HG02840 (cell line): ENCODE data around the gene TRIM49D1.
"Not testable (repeated sequence)": the region's sequence is repeated elsewhere in the genome, so short reads cannot be mapped to it uniquely, and the experiment has no call there.

Source experiments
- ATAC-seq: cut with Tn5 transposase; IDR thresholded peaks from one replicate; pipeline ENCODE4 v1.9.1; 2021; ENCODE audit warnings: mild to moderate bottlenecking, moderate library complexity, moderate number of reproducible peaks; ENCODE audit not compliant: unreplicated experiment, low FRiP score

The TRIM49D1 gene, protein sequence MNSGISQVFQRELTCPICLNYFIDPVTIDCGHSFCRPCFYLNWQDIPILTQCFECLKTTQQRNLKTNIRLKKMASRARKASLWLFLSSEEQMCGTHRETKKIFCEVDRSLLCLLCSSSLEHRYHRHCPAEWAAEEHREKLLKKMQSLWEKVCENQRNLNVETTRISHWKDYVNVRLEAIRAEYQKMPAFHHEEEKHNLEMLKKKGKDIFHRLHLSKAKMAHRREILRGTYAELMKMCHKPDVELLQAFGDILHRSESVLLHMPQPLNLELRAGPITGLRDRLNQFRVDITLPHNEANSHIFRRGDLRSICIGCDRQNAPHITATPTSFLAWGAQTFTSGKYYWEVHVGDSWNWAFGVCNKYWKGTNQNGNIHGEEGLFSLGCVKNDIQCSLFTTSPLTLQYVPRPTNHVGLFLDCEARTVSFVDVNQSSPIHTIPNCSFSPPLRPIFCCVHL

DNA sequence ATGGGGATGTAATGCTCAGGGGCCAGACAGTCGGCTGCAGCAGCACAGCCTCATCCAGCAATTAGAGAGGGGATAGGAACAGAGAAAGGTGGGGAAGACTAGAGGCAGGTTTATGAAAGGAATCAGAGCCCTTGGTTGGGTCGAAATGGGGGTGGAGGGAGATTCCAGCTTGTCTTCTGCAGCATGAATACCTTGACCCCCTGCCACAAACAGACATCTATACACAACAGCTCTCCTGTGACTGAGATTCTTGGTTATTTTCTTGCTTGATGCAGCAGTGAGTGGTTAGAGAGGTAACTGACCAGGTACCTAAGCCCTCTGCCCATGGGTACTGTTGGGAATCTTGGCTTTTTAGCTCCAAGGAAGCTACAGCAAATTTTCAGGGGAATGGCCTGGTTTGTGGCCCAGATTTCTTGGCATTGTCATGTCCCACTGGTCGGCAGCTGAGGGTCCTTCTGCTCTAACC is at the start of gene TRIM49D1:
Gene TRIM49D1 (minus strand): TSS at position 51 of the 466 bp plus-strand sequence. CDS start 4,535 bp downstream, outside the sequence.
- ATAC-seq: no peak

DNA sequence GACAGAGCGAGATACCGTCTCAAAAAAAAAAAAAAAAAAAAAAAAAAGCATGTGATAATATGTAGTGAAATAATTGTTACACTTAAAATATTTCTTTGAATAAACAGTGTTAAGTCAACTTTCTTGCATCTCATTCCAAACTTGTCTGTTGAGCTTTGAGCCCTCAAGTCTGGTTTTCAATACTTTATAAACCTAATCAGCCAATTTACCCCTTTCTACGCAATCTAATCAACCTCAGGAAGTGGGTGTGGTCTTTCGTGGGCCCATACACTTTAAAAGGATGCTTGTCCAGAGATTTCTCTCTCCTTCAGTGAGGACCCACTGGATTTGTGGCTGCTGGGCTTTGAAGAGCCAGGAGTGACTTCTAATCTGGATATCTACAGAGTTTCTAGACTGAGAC is 43.7 kb upstream of the TRIM49D1 start, which contains the start of gene TRIM64:
Gene TRIM64 (plus strand): TSS at position 301 of the 400 bp plus-strand sequence. CDS start 2,467 bp downstream, outside the sequence.
- not testable (repeated sequence) for ATAC-seq

DNA sequence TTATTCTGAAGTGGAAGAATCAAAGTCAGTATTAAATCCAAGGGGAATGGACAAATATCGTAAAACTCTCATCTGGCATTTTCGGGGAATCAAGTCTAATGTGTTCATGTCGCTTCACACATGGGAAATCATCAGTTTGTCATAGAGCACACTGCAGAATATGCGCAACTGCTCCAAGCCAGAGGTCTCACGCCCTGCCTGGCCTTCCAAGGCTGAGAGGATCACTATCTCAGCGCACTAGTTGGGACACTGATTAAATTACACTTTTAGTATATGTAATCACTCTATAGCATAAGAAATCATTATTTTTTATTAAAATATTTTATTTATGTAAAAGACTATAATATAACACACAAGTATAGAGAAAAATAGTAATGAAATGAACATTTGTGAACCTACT is 38.8 kb upstream of the TRIM49D1 start:
- not testable (repeated sequence) for ATAC-seq

DNA sequence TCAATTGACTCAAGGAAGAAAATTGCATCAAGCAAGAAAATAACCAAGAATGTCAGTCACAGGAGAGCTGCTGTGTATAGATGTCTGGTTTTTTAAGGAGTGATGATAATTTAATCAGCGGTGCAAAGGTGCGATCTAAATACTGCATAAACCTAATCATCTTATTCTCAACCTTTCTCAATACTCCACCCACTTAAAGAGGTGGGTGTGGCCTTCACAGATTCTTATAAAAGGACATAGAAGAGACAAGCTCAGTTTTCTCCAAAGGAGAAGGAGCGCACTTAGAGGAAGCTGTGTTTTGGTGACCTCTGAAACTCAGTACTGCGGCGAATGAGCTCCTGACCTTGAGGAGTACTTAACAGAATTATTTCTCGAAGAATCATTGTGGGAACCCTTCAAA is 1.7 kb upstream of the TRIM49D1 start, which contains the start of gene TRIM49D2:
Gene TRIM49D2 (plus strand): TSS at position 301 of the 400 bp plus-strand sequence. CDS start 2,698 bp downstream, outside the sequence.
- ATAC-seq: not testable (repeated sequence)

DNA sequence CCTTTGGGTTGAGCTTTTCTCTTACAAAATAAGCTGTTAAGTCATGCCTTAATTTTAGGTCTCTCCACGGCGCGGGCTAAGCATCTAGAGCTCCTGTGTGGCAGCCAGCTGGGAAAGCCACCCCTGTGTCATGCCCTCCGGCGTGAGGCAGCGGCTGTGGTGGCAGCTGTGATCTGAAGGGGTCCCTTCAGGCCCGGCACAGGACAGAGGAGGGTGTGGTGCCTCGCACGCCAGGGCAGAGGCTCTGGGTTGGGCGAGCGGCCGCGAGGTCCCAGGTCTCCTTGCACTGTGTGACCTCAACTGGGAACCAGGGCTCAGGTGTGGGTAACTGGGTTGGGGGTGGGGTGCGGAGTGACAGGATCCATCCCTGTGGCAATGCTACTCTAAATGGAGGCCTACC is 21.2 kb downstream of the TRIM49D1 start:
- ATAC-seq: not testable (repeated sequence)

DNA sequence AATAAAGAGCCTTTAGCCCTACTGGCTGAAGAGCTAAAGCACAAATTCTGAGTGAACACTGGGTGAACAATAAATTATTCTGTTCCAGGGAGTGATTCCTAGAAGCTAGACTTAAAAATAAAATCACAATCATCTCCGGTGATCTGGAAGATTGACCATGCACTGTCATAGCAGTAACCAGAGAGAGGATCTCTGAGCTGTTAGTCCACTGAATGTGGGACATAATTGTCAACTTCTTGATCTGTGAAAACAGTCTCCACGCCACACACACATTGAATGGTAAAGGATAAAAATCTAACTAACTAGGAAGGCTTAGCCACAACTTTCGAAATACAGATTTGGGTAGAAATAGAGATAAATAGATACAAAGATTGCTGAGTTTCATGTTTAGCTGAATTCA is 28.8 kb downstream of the TRIM49D1 start:
- ATAC-seq: not testable (repeated sequence)

DNA sequence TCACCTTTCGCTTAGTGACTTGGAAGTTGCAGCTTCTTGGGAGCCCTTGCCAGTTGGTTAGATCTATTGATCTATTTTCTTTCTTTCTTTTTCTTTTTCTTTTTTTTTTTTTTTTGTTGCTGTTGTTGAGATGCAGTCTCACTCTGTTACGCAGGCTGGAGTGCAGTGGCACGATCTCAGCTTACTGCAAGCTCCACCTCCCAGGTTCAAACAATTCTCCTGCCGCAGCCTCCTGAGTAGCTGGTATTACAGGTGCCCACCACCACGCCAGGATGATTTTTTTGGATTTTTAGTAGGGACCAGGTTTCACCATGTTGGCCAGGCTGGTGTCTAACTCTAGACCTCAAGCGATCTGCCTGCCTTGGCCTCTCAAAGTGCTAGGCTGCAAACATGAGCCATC is 44.5 kb downstream of the TRIM49D1 start:
- not testable (repeated sequence) for ATAC-seq

DNA sequence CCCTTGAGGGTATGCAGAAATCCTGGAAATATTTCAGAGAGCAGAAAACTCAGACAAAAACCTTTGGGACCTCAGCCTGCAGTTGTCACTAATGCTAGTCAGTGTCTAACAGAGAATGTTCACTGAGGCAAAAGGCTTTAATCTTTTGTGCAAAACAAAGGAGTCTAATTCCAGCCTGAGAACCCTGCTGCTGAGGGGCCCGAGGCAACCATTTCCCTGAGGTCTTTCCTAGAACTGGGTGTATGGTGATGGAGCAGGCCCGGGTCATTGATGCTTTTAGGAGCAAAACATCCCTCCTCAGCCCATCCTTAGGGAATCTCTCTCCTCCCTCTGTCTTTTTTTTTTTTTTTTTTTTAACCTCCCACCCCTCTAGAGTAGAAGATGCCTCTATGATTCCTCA is 49.5 kb downstream of the TRIM49D1 start:
- ATAC-seq: not testable (repeated sequence)

DNA sequence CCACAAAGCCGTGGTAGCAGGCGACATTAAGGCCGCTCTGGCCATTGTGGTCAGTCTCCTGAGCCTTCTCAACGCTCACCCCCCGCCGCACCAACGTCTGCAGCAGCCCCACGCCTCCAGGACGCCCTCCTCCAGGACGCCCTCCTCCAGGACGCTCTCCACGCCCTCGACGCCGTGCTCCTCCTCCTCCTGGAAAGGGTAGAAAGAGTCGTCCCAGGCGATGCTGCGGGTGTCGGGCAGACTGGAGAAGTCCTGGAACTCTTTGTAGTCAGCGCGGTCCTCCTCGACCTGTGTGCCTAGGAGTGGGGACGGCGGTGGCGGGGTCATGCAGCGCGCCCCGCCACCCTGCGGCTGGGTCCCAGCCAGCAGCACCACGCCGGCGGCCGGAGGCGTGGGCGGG is 56.8 kb downstream of the TRIM49D1 start:
- not testable (repeated sequence) for ATAC-seq

DNA sequence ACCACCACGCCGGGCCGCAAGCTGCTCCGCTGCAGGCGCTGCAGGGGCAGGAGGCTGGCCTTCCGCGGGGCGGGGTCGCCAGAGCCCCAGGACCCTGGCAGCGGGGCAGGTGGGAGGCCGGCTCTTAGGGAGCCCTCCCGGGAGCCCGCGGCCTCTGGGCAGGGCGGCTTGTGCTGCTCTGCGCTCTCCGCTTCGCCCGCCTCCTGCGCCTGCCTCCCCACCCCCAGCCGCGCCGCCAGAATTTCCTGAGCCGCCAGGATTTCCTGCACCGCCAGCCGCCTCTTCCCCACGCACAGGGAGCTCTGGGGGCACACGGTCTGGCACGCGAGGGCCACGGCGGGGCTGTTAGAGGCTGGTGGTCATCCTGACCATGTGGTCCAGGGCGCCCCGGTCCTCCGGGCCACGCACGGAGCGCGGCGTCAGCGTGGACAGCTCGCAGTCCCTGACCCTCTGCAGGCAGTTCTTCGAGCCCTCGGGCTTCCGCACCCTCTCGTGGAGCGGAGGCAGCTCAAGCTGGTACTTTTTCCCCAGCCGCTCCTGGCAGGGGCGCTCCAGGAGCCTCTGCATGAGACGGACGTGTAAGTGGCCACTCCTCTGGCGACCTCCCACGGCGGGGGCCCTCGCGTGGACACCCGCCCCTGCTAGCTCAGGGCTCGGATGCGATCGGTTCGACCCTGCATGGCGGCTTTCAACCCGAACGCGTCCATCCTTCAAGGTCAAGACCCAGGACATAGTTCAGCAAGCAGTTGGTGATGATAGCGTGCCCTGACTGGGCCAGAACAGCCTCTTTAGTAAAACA is 57.9 kb downstream of the TRIM49D1 start:
- not testable (repeated sequence) for ATAC-seq
